T47D (cell line): ENCODE measurements around the gene MPND.

Experiments used
- DNase-seq, 2 experiments: peaks; one replicate each; pipeline versions ENCODE4 v3.0.0 to v3.0.0-alpha.2; 2011 to 2012; ENCODE audit warnings: low read depth in 1 of 2, low spot score in 1 of 2
- JUND ChIP-seq: IDR thresholded peaks from 2 replicates; pipeline ENCODE4 v1.6.1; 2012; ENCODE audit warnings: low read depth
- in situ Hi-C: cut with HindIII; loops from 2 replicates; pipeline ENCODE4 v1.10.0; 2016; ENCODE audit warnings: low sequenced_read_pairs, low pct_unique_long_range_greater_than_20kb

Gene MPND

GRCh38 chr19:4389064-4389375, 45.7 kb downstream of the MPND start:
- no peak for DNase-seq
- no peak for TF ChIP-seq JUND
- in situ Hi-C loops = no loop called here

GRCh38 chr19:4389511-4390016, 46.2 kb downstream of the MPND start:
- in situ Hi-C loops = no loop called here
- no peak for TF ChIP-seq JUND
- DNase-seq = no peak

GRCh38 chr19:4390017-4390566, 46.7 kb downstream of the MPND start:
- TF ChIP-seq JUND = no peak
- in situ Hi-C loops = no loop called here
- DNase-seq = no peak

- DNase-seq = no peak
- TF ChIP-seq JUND = no peak
- in situ Hi-C loops = no loop called here
Measured at GRCh38 chr19:4390567-4391305, 47.4 kb downstream of the MPND start.

GRCh38 chr19:4391306-4391693, 47.9 kb downstream of the MPND start:
- in situ Hi-C loops = no loop called here
- TF ChIP-seq JUND = no peak
- no peak for DNase-seq

GRCh38 chr19:4391701-4392483, 48.5 kb downstream of the MPND start:
- in situ Hi-C loops = no loop called here
- no peak for TF ChIP-seq JUND
- DNase-seq = peak in 1 of 2 experiments; percentile 57

- no peak for DNase-seq
Measured at GRCh38 chr19:4393947-4394590, 50.7 kb downstream of the MPND start.

GRCh38 chr19:4396949-4397783, 53.8 kb downstream of the MPND start:
- in situ Hi-C loops = no loop called here
- TF ChIP-seq JUND = no peak
- no peak for DNase-seq

More at GRCh38 chr19:4393947-4394590, 50.7 kb downstream of the MPND start:
- in situ Hi-C loops = no loop called here
- TF ChIP-seq JUND = no peak

- in situ Hi-C loops = no loop called here
- no peak for TF ChIP-seq JUND
- DNase-seq = no peak
Measured at GRCh38 chr19:4399812-4400134, 56.4 kb downstream of the MPND start.

- DNase-seq = peak in 1 of 2 experiments; percentile 91
- TF ChIP-seq JUND = no peak
- in situ Hi-C loops = no loop called here
Measured at GRCh38 chr19:4400135-4400936, 57.0 kb downstream of the MPND start, which contains the start of gene SH3GL1. Gene SH3GL1, minus strand, starts transcription at chr19:4400547. Its CDS starts 179 bp downstream, at chr19:4400368.

GRCh38 chr19:4401769-4402170, 58.4 kb downstream of the MPND start:
- no peak for DNase-seq
- in situ Hi-C loops = no loop called here
- no peak for TF ChIP-seq JUND
